ENCODE data around the gene CRISPLD2.

The CRISPLD2 gene

DNA sequence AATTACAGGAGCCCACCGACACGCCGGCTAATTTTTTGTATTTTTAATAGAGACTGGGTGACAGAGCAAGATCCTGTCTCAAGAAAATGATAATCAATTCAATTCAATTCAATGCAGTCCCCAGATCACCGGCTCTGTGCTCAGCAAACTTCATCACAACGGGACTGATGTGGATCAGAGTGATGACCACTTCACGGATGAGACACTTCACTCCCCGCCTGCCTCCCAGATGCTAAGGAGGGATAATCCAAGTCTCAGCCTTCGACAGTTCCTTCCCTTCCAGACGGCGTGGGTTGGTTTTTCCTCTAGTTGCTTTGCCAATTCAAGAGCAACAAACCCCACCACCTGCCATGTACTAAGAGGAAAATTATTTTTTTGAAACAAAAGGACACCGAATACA, 97.7 kb downstream of the CRISPLD2 start:
- DNase-seq, result no peak

DNA sequence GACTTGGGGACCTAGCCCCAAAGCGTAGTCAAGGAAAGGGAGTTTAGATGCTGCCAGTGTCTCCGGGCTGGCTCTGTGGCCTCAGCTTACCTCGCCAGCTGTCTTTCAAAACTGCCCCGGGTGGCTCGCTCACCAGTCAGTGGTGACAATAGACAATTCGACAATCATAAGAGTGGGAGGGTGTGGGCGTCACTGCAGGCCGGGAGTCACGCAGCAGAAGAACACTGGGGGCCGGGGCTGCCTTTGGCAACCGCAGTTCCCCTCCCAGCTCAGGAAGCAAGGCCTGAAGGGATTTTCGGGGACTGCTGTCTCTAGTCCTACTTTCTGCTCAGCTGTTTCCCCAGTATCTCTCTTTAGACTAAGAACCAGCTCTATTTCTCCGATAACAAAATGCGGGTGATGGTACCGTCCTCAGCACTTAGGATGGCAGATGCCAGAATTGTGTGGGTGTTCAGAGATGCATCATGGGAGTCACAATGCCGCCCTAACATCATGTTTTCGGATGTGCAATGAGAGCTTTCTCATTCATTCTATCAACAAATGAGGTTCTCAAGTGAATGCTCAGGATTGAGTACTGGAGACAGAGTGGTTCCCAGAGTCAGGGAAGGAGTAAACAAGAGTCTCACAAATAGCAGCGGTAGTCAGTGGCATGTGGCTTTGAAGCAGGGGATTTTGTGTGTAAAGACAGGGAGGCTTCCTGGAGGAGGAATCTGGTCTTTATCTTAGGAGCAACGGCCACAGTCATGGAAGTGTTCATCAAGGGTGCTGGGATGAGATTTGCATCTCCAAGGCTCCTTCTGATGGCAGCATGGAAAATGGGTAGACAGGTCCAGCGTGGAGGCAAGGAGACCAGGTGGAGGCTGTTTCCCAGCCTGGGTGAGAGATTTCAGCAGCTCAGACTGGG, 98.5 kb downstream of the CRISPLD2 start:
- DNase-seq, result no peak

DNA sequence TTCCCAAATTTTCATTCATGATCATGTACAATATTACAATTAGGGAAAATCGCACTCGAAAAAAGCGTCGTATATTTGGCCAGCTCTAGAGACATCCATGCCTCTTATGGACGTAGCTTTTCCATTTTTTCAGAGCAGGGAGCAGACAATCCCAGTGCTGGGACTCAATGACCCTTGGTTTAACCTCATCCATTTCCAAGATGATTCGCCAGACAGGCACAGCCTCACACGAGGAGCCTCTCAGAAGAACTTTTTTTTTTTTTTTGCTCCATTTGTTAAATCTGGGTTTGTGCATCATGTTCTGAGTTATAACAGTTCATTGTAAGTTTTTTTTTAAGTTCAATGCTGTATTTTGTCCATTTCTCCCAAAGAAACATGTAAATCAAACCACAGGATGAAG, 99.5 kb downstream of the CRISPLD2 start:
- DNase-seq, result no peak

DNA sequence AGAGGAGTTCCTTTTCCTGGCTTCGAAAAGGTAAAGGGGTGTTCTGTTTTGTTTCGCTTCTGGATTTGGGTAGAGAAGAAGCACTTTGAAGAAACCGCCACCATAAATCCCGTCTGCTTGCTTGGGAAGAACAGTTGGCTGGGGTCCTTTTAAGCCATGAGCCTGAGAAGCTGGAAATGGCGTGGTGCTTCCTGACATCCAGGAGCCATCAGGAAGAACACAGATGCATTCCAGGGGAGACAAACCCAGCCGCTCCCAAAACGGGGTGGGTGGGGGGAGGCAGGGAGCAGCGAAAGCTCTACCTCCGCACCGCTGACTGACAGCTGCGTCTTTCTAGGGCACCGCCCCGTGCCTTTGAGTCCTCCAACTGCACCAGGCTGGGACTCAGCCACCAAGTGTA, 99.9 kb downstream of the CRISPLD2 start:
- no peak for DNase-seq

DNA sequence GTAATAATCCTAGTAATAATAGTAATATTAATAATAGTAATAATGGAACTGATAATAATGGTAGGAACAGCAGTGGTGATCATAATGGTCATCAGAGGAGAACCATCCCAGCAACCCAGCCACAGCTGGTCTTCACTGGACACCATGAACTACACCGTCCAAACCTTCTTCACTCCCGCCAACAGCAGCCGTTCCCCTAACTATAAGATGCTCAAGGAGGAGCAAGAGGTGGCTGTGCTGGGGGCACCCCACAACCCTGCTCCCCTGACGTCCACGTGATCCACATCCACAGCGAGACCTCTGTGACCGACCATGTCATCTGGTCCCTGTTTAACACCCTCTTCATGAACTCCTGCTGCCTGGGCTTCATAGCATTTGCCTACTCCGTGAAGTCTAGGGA, 100.5 kb downstream of the CRISPLD2 start:
- no peak for DNase-seq

DNA sequence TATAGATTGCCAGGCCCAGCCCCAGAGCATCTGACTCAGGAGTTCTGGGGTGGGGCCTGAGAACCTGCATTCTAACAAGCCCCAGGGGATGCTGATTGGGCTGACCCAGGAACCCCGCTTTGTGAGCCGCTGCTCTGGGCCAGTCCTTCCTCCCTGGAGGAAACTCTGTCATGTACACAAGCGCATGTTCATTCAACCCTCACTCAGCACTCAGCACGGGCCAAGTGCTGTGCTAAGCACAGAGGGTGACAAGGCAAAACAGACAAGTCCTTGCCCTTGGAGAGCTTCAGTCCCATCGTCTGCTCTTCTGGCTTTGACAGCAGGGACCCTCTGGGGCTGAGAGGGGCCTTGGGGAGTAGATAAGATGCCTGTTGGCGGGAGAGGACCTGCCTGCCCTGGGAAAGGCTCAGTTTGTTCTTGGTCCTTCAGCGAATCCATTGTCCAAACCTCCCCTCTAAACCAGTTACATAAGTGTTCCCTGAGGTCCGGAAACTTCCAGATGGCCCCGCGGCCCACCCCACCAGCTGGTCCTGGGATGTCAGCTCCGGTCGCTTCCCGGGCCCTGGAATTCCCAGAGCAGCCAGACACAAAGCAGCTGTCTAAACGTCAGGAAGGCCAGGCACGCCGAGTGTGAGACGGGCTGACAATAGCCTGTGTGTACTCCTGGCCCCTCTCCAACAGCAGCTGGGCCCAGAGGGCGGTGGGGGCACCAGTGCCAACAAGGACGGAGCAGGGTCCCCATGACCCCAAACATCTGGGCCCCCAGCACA, 102.8 kb downstream of the CRISPLD2 start:
- no peak for DNase-seq

DNA sequence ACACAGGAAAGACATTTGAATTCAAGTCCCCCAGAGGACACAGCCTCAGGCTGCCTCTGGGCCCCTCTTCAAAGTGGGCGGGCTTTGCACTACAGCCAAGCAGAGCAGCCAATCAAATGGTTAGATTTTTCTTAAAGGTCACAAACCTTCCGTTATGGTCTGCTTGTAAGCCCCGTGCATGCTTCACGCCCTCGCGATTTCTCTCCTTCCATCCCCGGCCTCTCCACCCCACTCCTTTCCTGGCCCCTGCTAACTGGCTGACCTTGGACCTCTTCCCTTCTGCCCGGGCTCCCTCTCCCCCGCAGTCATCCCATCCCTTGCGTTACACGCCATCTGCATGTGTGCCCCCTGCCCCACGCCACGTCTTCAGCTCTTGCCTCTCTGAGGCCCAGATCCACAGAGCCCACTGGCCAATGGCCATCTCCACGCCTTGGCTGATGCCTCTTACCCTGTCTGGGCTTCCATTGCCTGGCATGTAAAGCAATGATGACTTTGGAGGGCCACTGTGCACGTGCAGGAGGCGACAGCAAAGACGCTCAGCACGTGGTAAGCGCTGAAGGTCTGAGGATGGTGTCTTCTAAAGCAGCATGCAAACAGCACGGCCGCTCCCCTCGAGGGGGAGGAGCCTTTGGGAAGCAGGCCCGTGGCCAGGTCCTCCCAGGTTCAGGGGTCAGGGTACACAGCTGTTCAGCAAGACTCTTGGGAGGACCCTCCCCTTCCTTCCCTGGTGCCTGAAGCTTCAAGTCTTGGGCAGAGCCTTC, 104.7 kb downstream of the CRISPLD2 start:
- DNase-seq, result no peak

DNA sequence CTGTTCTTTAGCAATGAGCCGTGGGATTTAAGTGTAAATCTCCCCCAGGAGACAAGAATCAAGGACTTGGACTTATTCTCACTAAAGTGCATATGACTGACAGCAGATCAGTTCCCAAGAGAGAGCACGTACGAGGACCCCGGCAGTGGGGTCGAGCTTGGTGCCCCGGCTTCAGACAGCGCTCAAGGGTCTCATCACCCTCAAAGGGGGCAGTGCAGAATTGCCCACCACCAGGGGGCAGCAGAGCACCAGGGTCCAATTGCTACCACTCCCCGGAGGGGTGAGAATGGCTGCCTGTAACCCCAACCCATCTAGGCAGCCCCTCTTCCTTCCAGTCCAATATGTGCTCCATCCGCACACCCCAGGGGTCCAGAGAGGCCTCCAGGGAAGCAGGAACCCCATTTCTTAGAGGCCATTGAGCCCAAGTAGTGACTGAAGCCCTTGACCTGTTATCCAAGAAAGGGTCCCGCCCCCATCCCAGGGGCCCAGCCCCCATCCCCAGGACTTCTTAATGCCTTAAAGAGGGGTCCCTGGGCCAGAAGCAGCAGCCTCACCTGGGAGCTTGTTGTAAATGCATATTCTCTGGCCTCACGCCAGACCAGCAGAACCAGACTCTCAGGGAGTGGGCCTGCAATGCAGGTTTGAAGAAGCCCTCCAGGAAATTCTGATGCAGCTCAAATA, 105.4 kb downstream of the CRISPLD2 start:
- no peak for DNase-seq

DNA sequence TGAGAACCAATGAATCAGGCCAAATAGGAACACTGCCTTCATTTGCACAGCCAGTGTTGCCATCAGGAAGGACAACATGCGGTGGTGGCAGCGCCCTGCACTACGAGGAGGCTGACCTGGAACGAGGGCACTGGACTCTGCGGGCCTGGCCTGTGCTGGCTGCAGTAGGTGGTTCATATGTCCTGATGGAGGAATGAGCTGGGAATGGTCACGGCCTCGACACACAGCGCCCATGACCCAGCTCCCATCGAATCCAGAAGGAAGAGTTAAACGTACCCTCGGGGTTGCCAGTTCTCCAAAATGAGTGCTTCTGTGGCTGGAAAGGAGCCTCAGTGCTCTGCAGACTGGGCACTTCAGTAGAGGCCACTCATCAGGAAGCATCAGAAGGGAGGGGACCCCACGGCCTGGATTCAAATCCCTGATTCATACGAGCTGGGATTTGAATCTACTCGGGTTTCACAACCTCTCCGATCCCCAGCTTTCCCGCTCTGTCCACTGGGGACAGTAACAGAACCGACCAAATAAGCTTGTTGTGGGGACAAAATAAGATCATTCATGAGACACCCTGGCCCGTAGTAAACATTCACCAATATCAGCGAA, 106.1 kb downstream of the CRISPLD2 start:
- DNase-seq, result no peak

DNA sequence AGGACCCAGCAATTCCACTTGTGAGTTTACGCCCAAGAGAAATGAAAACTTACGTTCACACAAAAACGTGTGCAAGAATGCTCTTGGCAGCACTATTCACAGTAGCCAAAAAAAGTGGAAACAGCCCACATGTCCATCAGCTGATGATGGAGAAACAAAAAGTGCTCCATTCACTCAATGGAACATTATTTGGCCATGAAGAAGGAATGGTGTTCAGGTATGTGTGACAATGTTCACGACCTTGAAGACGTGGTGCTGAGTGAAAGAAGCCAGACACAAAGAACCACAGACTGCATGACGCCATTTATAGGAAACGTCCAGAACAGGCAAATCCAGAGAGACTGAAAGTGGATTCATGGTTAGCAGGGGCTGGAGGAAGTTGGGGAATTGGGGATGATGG, 106.7 kb downstream of the CRISPLD2 start:
- no peak for DNase-seq

DNA sequence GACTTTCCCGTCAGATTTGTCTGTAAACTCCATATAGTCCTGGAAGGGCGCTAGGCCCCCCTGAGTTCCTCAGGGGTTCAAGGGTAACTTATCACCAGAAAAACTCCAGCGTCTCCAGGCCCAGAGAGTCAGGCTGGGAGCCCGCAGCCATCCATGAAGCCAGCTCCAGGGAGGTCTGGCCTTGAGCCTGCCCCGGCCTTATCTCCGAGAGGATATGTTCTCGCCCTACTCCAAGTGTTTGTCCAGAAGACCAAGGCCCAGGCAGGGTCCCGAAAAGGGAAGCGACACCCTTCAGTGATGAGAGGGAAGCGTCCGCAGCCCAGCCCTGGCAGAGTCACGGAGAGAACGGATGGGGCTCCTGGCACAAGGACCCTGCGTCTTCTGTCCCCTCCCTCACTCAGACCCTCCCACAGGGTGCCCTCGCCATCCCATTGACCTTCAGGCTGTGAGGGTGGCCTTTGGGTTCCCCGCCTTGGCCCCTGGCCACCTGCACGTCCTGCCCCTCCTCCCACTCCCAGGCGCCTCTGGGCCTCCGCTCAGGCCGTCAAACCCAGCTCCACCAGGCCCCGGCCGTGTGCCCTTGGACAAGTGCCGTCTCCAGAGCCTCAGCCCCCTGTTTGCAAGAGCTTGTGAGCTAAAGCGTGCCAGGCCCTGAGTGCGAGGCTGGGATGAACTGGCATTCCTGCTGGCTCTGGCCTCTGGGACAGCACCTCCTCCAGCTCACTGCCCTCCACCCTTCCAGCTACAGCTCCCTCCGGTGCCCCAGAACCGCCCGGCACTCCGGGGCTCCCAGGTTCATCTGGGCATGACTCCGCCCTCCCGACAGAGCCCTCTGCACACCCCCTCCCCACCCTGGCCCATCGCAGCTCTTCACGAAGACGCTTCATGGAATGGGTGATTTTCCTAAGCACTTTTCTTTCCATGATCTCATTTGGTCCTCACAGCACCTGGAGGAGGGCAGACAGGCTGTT, 108.1 kb downstream of the CRISPLD2 start:
- DNase-seq, result no peak

DNA sequence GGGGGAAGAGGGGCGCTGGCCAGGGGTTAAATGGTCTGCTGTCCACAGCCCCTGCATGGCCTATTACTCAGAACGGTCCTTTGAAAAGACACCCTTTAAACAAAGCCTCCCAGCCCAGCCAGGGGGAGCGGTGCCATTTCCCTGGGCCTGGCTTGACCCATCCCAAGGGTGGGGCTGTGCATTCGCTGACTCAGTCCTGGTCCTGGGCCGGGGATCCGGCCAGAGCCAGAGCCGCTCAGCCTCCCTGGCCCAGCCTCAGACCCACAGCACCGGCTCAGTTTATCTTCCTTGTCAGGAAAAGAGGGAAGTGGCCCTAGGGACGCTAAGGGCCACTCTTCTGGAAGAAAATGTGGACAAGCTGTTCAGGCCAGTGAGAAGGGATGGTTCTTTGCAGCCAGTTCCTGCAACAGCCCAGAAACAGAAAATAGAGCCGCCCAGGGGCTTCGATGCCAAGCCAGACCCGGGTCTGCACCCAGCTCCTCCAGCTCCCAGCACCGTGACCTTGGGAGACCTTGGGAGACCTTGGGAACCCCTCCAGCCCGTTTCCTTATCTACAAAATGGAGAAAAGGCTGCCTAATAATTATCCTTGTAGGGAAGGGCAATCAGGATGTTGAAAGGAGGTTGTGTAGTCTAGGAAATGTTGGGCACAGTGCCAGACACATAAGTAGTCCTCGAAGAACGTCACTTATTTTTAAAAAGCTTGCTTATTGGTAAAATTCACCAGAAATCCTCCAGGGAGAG, 109.1 kb downstream of the CRISPLD2 start:
- no peak for DNase-seq

DNA sequence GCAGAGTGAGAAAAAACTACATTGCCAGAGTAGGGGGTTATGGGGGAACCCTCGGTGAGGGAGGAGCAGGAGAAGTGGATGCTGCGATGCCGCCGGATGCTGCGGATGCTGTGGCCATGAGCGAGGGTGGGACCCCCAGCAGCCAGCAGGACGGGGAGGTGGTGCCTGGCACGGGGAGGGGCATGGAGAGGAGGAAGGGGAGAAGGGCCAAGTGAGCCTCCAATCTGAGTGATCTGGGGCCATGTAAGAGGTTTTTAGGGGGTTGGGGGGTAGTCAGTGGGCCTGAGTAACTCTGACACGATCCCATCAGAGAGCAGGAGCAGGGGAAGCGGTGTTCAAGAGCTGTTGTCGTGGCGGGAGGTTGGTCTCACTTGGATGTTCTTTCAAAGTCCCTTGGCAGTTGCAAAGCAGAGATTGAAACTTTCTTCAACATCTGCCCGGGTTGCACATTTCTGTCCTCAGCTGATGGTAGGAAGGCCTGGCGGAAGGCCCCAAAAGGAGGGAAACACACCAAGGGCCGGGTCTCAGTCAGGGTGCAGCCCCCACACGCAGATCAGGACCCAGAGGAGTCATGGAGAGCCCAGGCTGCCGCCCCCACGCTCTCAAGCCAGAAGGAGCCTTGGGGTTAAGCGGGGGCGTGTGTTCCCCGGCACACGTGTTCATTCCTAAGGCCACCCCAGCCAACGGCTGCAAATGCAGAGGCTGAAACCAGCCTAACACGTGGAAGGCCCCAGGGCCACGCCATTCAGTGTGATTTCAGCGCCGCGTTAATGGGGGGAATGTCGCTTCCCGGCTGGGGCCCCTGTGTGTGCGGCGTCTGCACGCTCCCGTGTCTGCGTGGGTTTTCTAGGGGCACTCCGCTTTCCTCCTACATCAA, 109.9 kb downstream of the CRISPLD2 start:
- no peak for DNase-seq

DNA sequence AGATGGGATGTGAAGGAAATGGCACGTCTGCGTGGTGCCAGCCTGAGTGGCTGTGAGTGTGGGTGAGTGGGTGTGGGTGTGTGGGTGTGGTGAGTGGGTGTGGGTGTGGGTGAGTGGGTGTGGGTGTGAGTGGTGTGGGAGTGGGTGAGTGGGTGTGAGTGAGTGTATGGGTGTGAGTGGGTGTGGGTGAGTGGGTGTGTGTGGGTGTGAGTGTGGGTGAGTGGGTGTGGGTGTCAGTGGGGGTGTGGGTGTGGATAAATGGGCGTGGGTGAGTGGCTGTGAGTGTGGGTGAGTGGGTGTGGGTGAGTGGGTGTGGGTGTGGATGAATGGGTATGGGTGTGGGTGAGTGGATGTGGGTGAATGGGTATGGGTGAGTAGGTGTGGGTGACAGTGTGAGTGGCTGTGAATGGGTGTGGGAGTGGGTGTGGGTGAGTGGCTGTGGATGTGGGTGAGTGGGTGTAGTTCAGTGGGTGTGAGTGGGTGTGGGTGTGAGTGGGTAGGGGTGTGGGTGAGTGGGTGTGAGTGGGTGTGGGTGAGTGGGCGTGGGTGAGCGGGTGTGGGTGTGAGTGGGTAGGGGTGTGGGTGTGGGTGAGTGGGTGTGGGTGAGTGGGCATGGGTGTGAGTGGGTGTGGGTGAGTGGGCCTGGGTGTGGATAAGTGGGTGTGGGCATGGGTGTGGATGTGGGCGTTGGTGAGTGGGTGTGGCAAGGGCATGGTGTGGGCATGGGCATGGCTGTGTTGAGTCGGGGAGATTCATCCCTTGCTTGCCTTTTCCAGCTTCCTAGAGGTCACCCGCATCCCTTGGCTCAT, 110.7 kb downstream of the CRISPLD2 start:
- DNase-seq, result no peak

DNA sequence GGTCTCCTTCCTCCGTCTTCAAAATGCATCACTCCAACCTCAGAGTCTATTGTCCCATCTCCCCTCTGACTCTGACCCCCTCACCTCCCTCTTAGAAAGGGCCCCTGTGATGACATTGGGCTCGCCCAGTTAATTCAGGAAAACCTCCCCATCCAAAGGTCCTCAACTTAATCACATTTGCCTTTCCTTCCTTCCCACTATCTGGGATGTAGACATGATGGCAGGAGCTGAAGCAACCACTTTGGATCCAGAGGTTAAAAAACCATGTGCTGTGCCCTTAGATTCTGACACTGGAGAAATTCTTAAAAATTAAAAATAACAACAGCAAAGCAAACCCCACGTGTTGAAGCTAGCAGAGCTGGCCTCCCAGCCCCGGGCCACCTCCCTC, 111.3 kb downstream of the CRISPLD2 start:
- DNase-seq, result no peak

DNA sequence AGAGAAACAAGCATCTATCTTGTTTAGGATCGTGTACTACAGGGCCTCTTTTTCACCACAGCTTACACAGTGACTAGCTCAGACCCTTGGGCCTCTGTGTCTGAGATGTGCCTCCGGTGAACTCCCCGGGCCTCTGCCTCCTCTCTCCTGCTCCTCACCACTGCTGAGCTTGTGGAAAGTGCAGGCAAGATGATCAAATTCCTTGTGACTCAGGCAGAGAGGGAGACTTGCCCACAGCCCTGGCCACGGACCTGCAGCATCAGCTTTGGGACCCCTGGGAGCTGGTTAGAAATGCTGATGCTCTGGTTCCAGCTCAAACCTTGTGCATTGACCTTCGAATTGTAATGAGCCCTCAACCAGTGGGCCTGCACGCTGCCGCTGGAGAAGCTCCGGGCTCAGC, 111.7 kb downstream of the CRISPLD2 start:
- no peak for DNase-seq

DNA sequence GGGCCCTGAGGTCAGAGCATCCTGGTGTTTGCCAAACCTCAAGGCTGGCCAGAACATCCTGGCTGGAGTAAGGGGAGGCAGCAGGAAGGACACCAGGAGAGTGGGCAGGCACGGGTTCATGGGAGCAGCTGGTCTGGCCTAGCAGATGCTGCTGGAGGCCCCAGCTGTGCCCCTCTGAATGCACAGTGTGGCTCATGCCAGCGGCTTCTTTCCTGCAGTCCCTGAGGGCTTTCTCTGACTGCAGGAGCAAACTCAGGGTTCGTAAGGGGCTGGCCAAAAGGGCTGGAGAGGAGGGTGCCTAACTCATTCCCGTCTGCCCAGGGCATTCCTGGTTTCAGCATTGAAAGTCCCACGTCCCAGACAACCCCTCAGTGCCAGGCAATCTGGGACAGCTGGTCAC, 112.9 kb downstream of the CRISPLD2 start:
- DNase-seq, result no peak

Data from amniotic stem cell (primary cell).